HepG2 (cell line): Measurements from ENCODE around the gene TUBGCP6. TPM values are rescaled to one million over a fixed set of nuclear protein-coding genes. Genes with fewer than 3 reads are reported as not detected.

Experiments used
- MAFF ChIP-seq: IDR thresholded peaks from 2 replicates; pipeline ENCODE4 v1.6.1; 2011; ENCODE audit warnings: low read depth, low read length, improper control_type of control experiment
- MAX ChIP-seq: IDR thresholded peaks from 2 replicates; pipeline ENCODE4 v1.6.1; 2012; ENCODE audit warnings: inconsistent platforms
- TFDP2 ChIP-seq: sonication (generic); formaldehyde crosslinking; IDR thresholded peaks from 2 replicates; pipeline ENCODE4 v1.4.0; 2020; ENCODE audit warnings: missing genetic modification reagents
- THAP8 ChIP-seq: sonication (generic); formaldehyde crosslinking; IDR thresholded peaks from 2 replicates; pipeline ENCODE4 v1.5.1; 2020; ENCODE audit warnings: missing genetic modification reagents, mild to moderate bottlenecking, borderline replicate concordance
- ZBTB38 ChIP-seq: sonication (generic); formaldehyde crosslinking; IDR thresholded peaks from 2 replicates; pipeline ENCODE4 v1.5.1; 2020; ENCODE audit warnings: mild to moderate bottlenecking, missing genetic modification reagents
- ZBTB40 ChIP-seq, 2 experiments: fragments of 450-650 bp in 1 of 2; sonication (generic) in 1 of 2; formaldehyde crosslinking in 1 of 2; IDR thresholded peaks; 2 replicates each; pipeline versions ENCODE4 v1.6.1 to v1.8.0; 2016 to 2022; ENCODE audit warnings: antibody characterized with exemption in 1 of 2, mild to moderate bottlenecking in 1 of 2, missing genetic modification reagents in 1 of 2
- ZNF224 ChIP-seq: sonication (generic); formaldehyde crosslinking; IDR thresholded peaks from 2 replicates; pipeline ENCODE4 v1.5.0; 2020; ENCODE audit warnings: mild to moderate bottlenecking, missing genetic modification reagents
- ZNF317 ChIP-seq: sonication (generic); formaldehyde crosslinking; IDR thresholded peaks from 2 replicates; pipeline ENCODE4 v1.5.0; 2020; ENCODE audit warnings: mild to moderate bottlenecking, missing genetic modification reagents
- ZNF609 ChIP-seq: sonication (generic); formaldehyde crosslinking; IDR thresholded peaks from 2 replicates; pipeline ENCODE4 v1.4.0; 2020; ENCODE audit warnings: mild to moderate bottlenecking, missing genetic modification reagents, borderline replicate concordance
- ZNF766 ChIP-seq: sonication (generic); formaldehyde crosslinking; IDR thresholded peaks from 2 replicates; pipeline ENCODE4 v1.5.0; 2020; ENCODE audit warnings: missing genetic modification reagents, borderline replicate concordance
- polyA plus RNA-seq, 8 experiments: library from polyadenylated mRNA; depleted of rRNA in 3 of 8; stranded (reverse) in 7 of 8; unstranded in 1 of 8; fragments of >200 nt; fragmentation: Illumina TruSeq in 4 of 8; extraction: Trizol in 4 of 8; gene quantifications; 2 replicates each; pipeline versions ENCODE4 v1.2.1 to v1.2.3, GENCODE V29; 2011 to 2016; ENCODE audit warnings: low read depth in 4 of 8, missing spikeins in 1 of 8, mixed read lengths in 1 of 8; ENCODE audit not compliant: insufficient read depth in 1 of 8
- total RNA-seq, 5 experiments: library from RNA; depleted of rRNA; stranded (reverse); fragments of >200 nt; fragmentation: Illumina TruSeq; extraction: Trizol; gene quantifications; 2 replicates each; pipeline ENCODE4 v1.2.3, GENCODE V29; 2016; ENCODE audit warnings: low read depth in 1 of 5

Gene TUBGCP6
- total and polyA plus RNA-seq, 2 of the 13 experiments (the other 11 are each of a cell fraction or from before 2014, with no cell fraction given): 14.6 to 15.7 TPM

GRCh38 chr22:50250555-50251476 lies 6.0 kb upstream of the TUBGCP6 start, which contains the start of gene HDAC10 (continued):
- TF ChIP-seq ZNF609 (no peak), ZBTB40 (IDR thresholded peaks at IDR 0.05) (no peak), ZBTB40 (CRISPR knock-in tag; IDR thresholded peaks at IDR 0.05) (peak; percentile 80), MAX (peak; percentile 67), ZBTB38 (CRISPR knock-in tag) (0 out of 2 replicates have a peak, but pooled peaks have one; percentile 25), MAFF (no peak), ZNF766 (CRISPR knock-in tag) (no peak), TFDP2 (CRISPR knock-in tag) (peak; percentile 61; the same call in 1 of the 2 replicates), ZNF317 (CRISPR knock-in tag) (0 out of 2 replicates have a peak, but pooled peaks have one; percentile 19), THAP8 (0 out of 2 replicates have a peak, but pooled peaks have one; percentile 71), ZNF224 (peak; percentile 75; the same call in 1 of the 2 replicates)
